Measurements from ENCODE around the gene RUFY3.
"Not testable (repeated sequence)": the region's sequence is repeated elsewhere in the genome, so short reads cannot be mapped to it uniquely, and the experiment has no call there.

RUFY3 gene

GRCh38 chr4:70706044-70706461 is 15.7 kb upstream of the RUFY3 start:
- DNase-seq: no peak

DNA sequence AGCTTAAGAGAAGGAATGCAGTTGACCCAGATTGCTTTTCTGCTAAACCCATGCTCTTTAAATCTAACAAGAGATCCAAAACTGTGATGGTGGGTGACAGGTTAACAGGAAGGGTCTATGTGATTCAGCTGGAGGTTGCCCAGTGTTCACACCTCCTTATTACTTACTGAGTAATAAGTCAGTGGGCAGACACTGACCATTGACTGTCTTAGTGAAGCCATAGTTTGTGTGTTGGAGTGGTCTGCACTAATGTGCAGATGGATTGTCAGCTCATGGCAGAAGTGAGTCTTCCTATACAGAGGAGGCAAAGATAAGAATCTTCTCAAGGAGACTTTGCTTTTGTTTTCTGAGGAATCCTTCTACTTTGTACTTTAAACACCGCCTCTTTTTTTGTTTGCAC is 15.2 kb upstream of the RUFY3 start:
- DNase-seq: no peak

GRCh38 chr4:70709611-70710205 is 12.1 kb upstream of the RUFY3 start:
- DNase-seq: no peak

- DNase-seq: no peak
Observed at GRCh38 chr4:70711599-70711998, 10.2 kb upstream of the RUFY3 start.

GRCh38 chr4:70712150-70712549 is 9.6 kb upstream of the RUFY3 start:
- no peak for DNase-seq

DNA sequence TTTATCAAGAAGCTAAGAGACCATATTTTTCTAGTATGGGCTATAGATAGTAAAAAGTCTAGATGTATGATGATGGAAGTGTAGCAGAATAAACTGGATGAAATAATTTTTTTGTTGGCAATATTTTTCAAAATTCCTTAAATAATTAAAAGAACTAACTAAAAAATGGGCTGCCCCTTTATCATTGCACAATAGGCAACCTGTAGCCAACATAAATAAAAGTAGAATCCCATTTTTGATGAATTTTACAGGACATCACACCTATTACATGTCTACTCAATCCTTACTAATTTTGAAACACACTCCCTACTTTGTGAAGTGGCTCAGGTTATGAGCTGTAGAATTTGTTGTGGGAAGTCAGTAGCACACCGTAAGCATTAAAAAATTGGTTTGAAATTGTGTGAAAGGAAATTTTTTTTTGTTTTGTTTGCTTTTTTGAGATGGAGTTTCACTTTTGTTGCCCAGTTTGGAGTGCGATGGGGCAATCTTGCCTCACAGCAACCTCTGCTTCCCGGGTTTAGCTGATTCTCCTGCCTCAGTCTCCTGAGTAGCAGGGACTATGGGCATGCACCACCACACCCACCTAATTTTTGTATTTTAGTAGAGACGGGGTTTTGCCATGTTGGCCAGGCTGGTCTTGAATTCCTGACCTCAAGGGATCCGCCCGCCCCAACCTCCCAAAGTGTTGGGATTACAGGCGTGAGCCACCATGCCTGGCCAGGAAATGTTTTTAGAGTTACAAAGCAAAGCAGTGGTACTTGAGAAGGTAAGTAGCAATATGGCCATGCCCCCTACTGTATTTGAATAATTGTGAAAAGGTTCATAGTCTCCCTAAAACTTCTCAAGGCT is 8.9 kb upstream of the RUFY3 start:
- no peak for DNase-seq

DNA sequence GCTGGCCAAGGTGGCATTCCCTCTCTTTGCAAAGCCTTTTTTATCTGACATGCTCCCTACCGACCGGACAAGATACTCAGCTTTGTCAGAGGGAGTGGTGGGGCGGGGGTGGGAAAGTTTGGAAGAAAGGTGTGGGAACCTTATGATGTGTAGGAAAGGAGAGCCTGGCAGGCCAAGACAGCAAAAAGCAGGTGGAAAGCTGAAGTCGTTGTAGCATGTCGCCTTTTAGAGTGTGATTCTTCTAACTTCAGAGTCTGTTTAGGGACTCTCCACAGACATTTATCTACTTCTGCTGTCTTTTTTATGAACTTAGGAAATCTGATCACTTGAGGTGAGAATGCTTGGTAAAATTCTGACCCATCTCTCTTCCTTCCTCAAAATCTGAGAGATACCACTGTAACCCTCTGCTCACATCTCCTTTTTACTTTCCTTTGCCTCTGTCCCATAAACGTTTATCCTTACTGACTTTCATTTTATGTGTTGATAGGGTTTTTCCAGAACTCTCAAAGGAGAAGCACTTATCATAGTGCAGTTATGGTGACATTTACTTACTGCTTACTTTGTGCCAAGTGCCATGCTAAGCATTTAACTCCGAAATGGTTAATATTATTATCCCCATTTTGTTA is 8.2 kb upstream of the RUFY3 start:
- DNase-seq: no peak

GRCh38 chr4:70714079-70714887 is 7.5 kb upstream of the RUFY3 start:
- DNase-seq: no peak

- no peak for DNase-seq
Observed at GRCh38 chr4:70715097-70715496, 6.7 kb upstream of the RUFY3 start.

DNA sequence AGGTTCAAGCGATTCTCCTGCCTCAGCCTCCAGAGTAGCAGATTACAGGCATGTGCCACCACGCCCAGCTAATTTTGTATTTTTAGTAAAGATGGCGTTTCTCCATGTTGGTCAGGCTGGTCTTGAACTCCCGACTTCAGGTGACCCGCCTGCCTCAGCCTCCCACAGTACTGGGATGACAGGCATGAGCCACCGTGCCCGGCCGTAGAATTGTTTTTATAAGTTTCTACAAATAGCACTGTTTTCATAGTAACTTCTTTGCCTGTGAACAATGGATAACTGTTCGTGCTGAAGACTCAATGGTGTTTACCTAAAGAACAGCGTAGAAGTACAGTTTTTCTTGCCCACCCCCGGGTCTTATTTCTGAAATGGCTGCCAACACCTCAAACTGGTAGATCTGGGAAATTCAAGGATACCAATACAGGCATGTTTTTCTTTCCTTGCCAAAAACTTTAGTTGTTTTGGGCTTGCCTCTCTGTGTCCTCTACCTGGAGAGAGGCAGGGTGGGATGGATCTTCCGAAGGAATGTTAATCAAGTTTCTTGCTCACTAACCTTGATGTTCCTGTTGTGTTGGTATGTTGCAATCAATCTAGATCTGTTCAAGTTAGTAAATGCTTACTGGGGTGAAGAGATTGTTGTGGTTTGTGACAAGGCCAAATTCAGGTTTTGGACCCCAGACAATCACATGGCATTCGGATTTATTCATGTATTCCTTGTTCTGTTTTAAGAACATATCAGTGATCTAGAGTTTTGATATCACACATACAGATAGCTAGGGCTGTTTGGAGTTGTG is 2.8 kb upstream of the RUFY3 start:
- DNase-seq: no peak

- DNase-seq: peak in 2 of 5 experiments; percentile 11 to 87
Observed at GRCh38 chr4:70722199-70722791, 531 bp downstream of the RUFY3 start.

DNA sequence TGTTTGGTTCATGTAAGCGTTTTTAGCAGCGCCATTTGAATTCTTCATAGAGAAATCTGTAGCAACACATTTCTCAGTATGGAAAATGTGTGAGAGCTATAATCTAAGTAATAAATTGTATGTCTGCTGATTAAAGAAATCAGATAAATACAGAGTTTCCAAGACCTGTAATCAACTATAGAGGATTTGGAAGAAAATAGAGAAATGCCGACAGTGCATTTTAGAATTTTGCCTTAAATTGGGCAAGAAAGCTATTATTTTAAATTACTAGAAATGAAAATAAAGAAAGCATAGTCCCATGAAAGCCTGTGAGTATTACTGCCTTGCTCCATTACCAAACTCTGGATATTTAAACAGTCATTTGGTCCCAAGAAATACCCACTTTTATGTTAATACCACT is 2.7 kb downstream of the RUFY3 start:
- DNase-seq: no peak

- no peak for DNase-seq
Observed at GRCh38 chr4:70725633-70726032, 3.9 kb downstream of the RUFY3 start.

GRCh38 chr4:70726515-70726914 is 4.8 kb downstream of the RUFY3 start:
- DNase-seq: not testable (repeated sequence)

- DNase-seq: no peak
Observed at GRCh38 chr4:70728091-70728490, 6.3 kb downstream of the RUFY3 start.

DNA sequence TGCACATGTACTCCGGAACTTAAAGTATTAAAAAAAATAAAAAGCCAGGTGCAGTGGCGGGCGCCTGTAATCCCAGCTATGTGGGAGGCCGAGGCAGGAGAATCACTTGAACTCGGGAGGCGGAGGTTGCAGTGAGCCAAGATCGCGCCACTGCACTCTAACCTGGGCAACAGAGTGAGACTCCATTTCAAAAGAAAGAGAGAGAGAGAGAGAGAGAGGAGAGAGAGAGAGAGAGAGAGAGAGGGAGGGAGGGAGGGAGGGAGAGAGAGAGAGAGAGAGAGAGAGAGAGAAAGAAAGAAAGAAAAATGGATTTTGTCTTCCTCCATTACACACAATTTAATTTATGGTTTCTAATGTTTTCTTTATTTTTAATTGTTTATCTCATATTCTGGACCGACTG is 11.1 kb downstream of the RUFY3 start:
- DNase-seq: not testable (repeated sequence)

GRCh38 chr4:70734168-70734954 is 12.6 kb downstream of the RUFY3 start:
- peak in 3 of 5 experiments; percentile 5 to 93 (median 53) for DNase-seq

GRCh38 chr4:70734971-70735370 is 13.2 kb downstream of the RUFY3 start:
- peak in 1 of 5 experiments; percentile 63 for DNase-seq

DNA sequence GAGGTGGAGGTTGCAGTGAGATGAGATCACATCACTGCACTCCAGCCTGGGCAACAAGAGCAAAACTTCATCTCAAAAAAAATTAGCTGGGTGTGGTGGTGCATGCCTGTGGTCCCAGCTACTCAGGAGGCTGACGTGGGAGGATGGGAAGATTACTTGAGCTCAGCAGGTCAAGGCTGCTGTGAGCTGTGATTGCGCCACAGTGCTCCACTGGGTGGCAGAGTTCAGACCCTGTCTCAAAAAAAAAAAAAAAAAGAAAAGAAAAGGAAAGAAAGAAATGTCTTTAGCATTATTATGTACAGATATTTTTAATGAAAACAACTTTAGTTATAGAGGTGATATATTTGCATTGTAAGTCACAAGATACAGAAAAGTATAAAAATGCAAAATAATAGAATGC is 14.2 kb downstream of the RUFY3 start:
- peak in 3 of 5 experiments; percentile 19 to 80 (median 37) for DNase-seq

DNA sequence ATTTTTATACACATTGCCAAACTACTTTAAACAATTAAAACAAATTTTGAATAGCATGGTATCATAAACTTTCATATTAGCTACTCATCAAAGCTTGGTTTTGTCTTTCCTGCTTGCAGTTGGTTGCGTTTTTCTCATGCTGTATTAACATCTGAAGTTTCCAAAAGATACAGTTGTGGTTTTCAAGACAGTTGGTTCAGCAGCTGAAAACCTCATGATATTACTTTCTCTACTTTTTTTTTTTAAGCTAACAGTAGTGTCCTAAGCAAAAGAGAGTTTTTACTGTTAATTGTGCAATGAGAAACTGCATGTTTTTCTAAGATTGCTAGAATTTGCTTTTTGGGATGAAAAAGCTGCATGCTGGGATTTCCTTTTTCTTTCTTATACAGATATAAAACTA is 15.2 kb downstream of the RUFY3 start:
- peak in 1 of 5 experiments; percentile 83 for DNase-seq

- DNase-seq: no peak
Observed at GRCh38 chr4:70737409-70737808, 15.6 kb downstream of the RUFY3 start.
